HG03439 (cell line): ENCODE data around the gene AHCY.
"Not testable (repeated sequence)": the region's sequence is repeated elsewhere in the genome, so short reads cannot be mapped to it uniquely, and the experiment has no call there.

Experiments
- ATAC-seq: cut with Tn5 transposase; IDR thresholded peaks from one replicate; pipeline ENCODE4 v1.9.1; 2021; ENCODE audit warnings: mild to moderate bottlenecking, moderate library complexity; ENCODE audit not compliant: unreplicated experiment

Gene AHCY

DNA sequence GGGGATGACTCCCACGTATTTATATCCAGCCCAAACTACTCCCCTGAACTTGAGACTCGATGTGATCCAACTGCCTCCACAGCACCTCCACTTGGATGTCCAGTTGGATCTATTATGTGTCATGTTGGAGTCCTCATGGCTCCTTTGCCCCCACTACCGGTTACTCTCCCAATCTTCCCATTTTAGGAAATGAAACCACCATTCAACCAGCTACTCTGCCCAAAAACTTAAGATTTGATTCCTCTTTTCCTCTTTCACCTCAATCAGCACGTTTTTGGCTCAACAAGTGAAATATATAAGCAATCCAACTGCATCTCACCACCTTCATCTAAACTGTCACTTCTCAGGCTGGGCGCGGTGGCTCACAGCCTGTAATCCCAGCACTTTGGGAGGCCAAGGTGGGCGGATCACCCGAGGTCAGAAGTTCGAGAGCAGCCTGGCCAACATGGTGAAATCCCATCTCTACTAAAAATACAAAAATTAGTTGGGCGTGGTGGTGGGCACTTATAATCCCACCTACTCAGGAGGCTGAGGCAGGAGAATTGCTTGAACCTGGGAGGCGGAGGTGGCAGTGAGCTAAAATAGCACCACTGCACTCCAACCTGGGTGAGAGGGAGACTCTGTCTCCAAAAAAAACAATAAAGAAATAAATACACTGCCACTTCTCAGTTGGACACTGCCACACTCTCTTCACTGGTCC lies 3.4 kb downstream of the AHCY start:
- ATAC-seq, result no peak

DNA sequence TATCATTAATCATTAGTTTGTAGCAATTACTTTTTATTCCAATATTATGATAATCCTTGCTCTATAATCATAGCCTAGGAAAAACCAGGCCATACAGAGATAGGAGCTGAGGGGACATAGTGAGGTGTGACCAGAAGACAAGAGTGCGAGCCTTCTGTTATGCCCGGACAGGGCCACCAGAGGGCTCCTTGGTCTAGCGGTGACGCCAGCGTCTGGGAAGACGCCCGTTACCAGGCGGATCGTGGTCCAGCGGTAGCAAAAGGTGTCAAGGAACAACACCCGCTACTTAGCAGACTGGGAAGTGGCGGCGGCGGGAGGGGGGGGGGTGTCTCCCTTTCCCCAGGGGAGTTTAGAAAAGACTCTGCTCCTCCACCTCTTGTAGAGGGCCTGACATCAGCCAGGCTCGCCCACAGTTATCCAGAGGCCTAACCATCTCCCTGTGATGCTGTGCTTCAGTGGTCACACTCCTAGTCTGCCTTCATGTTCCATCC lies 4.8 kb downstream of the AHCY start:
- not testable (repeated sequence) for ATAC-seq

DNA sequence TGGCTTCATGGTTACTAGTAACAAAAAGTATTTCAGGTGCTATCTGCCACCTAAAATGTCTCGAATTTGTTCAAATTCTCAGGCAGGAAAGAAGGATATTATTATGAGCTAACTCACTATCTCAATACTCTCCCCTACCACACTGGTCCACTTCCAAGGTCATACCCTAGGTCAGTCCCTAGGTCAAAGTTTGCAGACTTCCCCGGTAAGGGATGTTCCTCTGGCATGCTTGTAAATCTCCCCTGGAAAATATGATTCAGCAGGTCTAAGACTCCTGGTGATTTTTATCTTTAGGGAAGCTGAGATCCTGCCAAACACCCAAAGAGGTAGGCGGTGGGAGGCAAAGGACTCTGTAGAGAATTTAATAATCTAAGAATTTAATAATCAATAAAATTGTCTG lies 6.7 kb downstream of the AHCY start:
- no peak for ATAC-seq

DNA sequence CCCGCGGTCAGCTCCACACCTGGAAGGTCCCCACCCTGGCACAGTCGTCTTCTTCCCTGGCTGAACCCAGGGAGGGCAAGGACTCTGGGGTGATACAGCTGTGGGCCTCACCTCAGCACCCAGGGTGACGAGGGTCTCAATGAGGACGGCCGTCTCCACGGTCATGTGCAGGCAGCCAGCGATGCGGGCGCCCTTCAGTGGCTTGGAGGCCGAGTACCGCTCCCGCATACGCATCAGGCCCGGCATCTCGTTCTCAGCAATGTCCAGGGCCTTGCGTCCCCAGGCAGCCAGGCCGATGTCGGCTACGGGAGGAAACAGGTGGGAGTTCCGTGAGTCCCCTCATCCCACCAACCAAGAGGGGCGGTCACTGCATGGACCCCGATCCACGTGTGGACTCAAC lies 7.9 kb downstream of the AHCY start:
- no peak for ATAC-seq

DNA sequence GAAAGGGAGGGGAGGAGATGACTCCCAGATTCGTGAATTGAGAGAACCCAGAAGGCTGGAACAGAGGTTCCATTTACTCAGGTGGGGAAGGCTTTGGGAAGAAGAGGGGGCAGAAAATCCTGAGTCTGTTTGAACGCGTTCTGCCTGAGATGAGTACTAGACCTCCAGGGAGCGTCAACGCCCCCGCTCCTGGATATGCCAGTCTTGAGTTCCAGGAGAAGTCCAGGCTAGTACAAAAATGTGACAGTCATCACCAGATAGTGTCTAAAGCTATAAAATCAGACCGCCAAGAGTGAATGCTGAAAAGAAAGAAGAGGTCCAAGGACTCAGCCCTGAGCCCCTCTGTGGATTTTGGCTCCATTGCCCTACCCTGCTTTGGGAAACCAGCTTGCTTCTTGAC lies 8.6 kb downstream of the AHCY start:
- ATAC-seq, result no peak

DNA sequence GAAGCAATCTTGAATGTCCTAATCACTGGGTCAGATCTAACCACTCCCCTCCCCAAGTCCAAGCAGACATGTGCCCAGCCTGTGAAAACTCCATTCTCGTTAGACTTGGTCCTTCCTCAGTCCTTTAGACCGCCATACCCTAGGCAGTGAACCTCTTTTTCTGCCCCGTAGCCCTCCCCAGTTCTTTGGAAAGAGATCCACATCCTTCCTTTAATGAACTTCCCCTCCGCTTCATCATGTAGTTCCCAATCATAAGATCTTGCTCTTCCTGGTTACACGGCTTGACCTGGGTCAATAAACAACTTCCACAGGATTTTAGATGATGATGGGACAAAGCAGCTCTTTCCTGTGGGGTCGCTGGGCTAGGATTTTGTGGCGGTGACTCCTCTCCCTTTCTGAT lies 9.6 kb downstream of the AHCY start:
- ATAC-seq, result no peak

DNA sequence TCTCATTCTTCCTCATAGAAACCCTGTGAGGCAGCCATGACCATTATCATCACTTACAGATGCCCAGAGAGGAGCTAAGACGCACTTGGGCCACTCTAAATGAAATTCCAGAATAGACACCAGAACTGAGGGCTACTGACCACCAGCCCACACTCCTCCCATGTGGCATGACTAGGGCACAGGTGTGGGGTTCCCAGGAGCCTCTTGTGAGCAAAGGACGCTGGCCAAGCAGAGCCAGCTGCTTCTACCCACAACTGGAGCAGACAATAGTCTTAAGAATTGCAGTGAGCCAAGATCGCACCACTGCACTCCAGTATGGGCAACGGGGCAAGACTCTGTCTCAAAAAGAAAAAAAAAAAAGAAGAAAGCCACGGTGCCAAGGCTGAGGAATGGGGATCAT lies 10.0 kb downstream of the AHCY start:
- no peak for ATAC-seq

DNA sequence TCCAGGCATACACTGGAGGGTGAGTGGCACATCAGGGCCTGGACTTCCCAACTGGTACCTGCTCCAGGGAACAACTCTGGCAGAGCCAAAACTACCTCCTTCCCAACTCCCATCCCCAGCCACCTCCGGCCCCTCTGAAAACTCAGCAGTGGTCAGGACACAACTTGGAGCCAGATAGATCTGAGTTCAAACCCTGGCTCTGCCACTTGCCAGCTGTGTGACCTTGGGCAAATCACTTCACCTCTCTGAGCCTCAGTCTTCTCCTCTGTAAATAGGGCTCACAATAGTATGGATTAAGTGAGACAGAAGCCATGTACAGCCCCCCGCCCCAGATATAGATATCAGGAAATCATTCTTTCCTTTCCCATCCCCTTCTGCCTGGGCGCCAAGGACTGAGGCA lies 10.7 kb downstream of the AHCY start:
- no peak for ATAC-seq

DNA sequence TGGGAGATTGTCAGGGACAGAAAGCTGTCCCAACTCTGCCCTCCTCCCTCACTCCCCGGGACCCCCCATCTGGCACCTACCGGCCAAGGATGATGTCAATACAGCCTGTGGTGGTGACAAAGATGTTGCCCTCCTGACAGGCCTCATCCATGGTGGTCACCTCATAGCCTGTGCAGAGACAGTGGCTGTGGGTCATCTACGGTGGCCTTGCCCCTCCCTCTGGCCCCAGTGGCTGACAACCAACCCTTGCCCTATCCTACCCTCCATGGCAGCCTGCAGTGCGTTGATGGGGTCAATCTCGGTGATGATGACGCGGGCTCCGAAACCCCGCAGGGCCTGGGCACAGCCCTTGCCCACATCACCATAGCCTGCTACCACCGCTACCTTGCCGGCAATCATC lies 12.7 kb downstream of the AHCY start:
- no peak for ATAC-seq

DNA sequence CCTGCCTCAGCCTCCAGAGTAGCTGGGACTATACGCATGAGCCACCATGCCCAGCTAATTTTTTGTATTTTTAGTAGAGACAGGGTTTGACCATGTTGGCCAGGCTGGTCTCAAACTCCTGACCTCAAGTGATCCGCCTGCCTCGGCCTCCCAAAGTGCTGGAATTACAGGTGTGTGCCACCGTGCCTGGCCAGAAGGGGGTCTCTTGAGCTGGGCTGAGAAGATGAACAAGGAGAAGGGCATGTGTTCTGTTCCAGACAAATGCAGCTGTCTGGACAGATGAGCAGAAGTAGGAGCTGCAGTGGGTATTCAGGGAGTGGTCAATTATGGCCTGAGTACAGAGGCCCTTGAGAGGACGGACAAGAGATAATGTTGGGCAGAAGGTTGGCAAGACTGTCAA lies 15.7 kb downstream of the AHCY start:
- not testable (repeated sequence) for ATAC-seq

DNA sequence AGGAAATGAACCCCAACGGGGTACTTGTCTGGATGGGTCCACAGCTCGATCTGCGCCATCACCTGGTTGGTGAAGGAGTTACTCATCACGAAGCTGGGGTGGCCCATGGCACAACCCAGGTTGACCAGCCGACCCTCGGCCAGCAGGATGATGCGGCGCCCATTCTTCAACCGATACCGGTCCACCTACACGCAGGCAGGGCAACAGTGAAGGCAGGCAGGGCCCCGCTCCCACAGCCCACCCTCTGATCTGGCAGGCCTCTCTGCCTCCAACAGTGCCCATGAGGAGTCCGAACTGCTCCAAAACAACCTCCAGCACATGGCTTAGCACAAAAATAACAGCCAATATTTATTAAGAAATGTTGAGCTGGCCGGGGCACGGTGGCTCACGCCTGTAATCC lies 17.7 kb downstream of the AHCY start:
- ATAC-seq, result no peak

DNA sequence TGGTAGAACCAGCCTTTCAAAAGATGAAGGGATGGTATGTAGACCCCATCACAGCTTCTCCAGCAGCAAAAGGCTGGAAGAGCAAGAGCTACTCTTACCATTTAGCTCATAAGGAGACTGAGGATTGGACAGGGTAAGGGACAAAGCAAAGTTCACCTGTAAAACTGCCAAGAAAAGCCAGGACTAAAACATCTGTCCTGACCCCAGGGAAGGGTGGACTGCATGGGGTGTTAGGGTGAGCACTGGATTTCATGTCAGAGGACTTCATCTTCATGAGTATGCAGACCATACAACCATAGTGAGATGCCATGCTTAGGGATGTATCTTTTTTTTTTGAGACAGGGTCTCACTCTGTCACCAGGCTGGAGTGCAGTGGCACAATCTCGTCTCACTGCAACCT lies 19.3 kb downstream of the AHCY start:
- no peak for ATAC-seq

DNA sequence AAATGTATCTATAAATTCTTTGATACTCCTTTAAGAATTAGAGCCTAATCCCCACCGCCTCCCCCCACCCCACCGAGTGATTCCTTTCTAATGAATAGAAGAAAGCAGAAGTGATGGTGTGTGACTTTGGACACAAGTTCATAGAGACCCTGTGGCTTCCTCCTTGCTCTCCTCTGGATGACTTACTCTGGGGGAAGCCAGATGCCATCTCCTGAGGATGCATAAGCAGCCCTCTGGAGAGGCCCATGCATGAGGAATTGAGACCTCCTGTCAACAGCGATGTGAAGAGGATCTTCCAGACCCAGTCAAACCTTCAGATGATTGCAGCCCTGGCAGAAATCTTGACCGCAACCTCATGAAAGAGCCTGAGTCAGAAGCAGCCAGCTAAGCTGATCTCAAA lies 21.1 kb downstream of the AHCY start:
- no peak for ATAC-seq

DNA sequence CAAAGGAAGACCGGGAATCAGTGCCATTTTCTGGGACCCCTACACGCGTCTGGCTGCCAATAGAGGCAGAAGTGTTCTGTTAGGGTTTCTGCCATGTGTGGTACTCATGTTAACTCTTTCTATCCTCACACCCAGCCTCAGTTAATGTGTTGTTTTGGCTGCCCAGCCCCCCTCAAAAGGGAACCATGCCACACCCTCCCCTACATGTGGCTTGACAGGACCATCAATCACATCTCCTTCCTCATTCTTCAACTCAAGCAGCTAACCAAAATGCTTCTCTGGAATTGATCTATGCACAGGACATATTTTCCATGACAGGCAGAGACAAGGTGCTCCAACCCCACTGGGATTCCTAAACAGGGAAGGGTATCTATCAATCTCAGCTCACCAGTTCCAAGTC lies 22.0 kb downstream of the AHCY start:
- no peak for ATAC-seq

DNA sequence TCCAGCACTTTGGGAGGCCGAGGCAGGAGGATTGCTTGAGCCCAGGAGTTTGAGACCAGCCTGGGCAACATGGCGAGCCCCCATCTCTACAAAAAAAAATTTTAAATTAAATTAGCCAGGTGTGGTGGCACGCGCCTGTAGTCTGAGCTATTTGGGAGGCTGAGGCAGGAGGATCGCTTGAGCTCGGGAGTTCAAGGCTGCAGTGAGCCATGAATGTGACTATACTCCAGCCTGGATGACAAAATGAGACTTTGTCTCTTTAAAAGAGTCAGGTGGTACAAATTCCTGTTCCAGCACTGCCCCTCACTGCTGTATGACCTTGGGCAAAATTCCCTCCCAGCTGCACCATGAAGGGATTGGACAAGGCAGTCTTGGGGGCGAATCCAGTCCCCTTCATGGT lies 28.5 kb downstream of the AHCY start:
- ATAC-seq, result no peak

DNA sequence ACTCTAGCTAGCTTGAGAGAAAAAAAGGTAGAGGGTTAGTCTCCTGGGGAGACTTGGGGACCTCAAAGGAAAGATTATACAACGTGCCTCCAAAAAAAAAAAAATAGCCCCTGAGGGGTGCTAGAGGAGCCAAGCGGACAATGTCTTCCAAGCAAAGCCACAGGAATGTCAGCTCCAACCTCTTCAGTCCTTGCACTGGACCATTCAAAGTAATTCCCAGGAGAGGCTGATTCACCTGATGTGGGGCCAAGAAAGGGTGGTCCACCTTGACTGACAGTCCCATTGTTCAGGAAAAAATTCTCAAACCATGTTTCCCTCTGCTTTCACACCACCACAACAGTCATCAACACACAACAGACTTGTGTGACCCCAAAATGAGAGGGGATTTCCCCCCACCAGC lies 31.2 kb downstream of the AHCY start:
- no peak for ATAC-seq

DNA sequence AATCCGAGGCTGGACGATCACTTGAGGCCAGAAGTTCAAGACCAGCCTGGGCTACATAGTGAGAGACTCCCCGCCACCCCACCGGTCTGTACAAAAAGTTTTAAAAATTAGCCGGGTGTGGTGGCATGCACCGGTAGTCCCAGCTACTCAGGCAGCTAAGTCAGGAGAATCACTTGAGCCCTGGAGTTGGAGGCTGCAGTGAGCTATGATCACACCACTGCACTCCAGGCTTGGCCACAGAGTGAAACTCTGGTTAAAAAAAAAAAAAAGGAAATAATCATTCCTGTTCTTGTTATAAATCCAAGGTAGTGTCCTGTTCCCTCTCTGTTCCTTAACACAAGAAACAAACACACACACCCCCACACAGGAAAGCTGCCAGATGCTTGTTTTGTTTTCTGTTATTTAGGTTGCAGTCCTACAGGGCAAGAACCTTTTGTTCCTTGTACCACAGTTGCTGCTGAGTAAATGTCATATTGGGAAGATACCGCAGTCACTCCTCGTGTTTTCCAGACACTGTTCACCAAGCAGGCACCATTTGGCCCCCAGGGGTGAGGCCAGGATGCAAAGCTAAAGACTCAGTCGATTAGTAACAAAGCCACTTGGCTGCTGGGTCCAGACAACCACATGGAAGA lies 33.0 kb downstream of the AHCY start:
- no peak for ATAC-seq

DNA sequence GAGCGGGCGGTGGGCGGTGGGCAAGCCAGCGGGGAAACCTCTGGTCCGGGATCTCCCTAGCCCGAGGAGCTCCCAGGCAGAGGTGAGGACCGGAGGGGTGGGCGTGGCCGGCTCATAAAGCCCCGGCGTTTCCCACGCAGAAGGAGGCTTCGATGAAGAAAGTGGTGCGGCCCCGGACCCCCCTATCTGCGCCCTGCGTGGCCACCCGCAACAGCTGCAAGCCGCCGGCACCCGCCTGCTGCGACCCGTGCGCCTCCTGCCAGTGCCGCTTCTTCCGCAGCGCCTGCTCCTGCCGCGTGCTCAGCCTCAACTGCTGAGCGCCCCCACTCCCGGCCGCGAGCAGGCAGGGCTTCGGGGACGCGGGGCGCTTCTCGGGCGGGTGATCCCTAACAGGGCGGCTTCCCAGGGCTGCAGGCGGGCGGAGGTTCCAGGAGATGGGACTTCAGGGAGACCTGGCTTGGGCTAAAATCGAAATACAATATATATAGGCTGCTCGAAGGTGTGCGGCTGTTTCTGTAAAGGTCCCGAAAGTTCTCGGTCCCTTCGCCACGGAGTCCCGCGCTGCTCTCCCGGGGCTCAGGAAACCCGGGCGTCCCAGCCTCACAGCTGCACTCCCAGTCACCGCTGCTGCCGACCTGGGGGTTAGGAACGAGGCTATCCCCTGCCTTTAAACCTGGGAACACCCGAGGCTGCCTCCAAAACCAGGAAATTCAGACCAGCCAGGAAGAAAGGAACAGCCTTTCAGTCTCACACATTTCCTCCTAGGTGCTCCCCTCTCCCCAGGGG lies 34.1 kb downstream of the AHCY start:
- ATAC-seq, result no peak

DNA sequence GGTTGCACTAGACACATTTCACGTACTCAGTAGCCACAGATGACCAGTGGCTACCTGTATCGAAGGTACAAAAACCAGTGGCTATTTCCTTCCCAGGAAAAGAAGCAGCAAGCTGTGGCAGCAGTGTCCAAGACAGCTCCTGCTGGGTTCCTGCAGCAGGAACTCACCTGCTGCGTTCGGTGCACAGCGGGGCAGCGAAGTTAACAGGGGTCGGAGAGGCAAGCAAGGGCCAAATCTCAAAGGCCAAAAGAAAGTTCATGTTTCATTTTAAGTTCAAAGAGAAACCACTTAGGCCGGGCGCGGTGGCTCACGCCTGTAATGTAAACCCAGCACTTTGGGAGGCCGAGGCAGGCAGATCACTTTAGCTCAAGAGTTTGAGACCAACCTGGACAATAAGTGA lies 35.0 kb downstream of the AHCY start:
- ATAC-seq, result no peak

DNA sequence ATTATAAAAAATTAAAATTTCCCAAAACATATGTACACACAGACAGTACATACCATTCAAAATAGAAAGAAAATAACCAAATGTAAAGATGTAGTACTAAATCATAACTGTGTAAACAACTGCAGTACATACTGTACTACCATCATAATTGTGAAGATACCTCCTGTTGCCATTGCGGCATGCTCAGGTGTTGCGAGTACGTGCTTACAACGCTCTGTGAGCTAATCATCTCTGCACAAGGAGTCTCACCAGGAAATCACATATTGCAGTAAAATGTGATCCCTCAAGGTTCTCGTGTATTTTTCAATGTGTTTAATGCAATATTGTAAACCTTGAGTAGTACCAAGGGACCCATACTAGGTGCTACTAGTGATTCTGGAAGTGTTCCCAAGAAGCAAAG lies 39.0 kb downstream of the AHCY start:
- ATAC-seq, result no peak

DNA sequence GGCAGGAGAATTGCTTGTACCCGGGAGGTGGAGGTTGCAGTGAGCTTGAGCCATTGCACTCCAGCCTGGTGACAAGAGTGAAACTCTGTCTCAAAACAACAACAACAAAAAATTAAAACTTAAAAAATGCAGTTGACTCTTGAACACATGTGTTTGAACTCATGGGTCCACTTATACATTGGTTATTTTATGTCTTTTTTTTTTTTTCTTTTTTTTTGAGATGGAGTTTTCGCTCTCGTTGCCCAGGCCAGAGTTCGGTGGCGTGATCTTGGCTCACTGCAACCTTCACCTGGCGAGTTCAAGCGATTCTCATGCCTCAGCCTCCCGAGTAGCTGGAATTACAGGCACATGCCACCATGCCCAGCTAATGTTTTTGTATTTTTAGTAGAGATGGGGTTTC lies 39.7 kb downstream of the AHCY start:
- not testable (repeated sequence) for ATAC-seq
